Activated CD8-positive, alpha-beta memory T cell treated with anti-CD3 and anti-CD28 coated beads for 1 hour (primary cell): ENCODE results near the gene TRAIP.
"Not testable (repeated sequence)": the region's sequence is repeated elsewhere in the genome, so short reads cannot be mapped to it uniquely, and the experiment has no call there.

Experiments used
- DNase-seq, 2 donors: peaks; one replicate each; pipeline ENCODE4 v3.0.0-alpha.2; 2020; ENCODE audit warnings: low read depth in 1 of 2; ENCODE audit errors: extremely low read depth in 1 of 2

TRAIP gene

GRCh38 chr3:49831341-49831740 is 25.0 kb downstream of the TRAIP start:
- DNase-seq = no peak

- DNase-seq = no peak
Observed at GRCh38 chr3:49826016-49826415, 30.3 kb downstream of the TRAIP start.

GRCh38 chr3:49823131-49823530 is 33.2 kb downstream of the TRAIP start:
- DNase-seq = not testable (repeated sequence)

- DNase-seq = no peak
Observed at GRCh38 chr3:49813497-49814174, 42.7 kb downstream of the TRAIP start, which contains the start of gene UBA7. TSS of gene UBA7 (minus strand) at chr3:49813953. CDS start at chr3:49813787, 166 bp downstream.

DNA sequence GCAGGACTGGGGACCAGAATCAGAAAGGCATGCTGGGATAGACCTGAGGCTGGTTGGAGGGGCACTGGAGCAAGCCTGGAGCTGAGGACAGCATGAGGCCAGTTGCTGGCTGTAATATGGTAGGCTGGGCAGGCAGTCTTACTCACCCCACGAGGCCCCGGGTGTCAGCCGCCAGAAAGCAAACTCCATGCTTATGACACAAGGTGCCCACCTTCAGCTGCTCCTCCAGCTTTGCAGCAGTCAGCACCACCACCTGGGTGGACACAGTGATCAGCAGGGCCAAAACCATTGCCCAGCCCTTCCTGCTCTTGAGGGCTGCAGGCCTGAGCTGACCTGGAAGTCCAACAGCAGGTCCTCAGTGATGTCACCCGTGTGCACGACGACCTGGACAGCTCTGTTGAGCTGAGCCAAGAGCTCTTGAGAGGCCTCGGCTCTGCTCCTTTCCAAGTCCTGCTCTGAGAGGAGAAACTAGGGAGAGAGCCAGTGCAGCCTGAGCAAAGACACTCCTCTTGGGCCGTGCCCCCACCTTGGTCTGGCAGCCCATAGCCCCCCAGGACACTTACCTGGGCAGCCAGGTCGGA is 43.4 kb downstream of the TRAIP start:
- no peak for DNase-seq

- no peak for DNase-seq
Observed at GRCh38 chr3:49807431-49808114, 48.8 kb downstream of the TRAIP start.

DNA sequence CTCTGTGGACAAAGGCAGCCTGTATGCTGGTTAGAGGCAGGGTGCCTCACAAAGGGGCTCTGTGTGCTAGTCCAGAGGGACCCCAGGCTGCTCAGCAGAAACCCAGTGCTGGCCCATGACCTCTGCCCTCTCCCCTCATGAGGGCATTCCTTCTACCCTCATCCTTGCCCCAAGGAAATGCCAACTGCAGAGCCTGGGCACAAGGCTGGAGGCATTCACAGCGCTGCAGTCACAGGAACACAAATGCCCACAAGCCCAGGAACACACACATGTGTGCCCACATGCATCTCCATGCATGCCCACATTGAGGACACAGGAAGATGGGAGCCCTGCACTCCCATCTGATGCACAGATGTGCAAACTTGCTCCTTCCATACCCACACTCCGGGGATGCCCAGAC is 49.5 kb downstream of the TRAIP start:
- no peak for DNase-seq

DNA sequence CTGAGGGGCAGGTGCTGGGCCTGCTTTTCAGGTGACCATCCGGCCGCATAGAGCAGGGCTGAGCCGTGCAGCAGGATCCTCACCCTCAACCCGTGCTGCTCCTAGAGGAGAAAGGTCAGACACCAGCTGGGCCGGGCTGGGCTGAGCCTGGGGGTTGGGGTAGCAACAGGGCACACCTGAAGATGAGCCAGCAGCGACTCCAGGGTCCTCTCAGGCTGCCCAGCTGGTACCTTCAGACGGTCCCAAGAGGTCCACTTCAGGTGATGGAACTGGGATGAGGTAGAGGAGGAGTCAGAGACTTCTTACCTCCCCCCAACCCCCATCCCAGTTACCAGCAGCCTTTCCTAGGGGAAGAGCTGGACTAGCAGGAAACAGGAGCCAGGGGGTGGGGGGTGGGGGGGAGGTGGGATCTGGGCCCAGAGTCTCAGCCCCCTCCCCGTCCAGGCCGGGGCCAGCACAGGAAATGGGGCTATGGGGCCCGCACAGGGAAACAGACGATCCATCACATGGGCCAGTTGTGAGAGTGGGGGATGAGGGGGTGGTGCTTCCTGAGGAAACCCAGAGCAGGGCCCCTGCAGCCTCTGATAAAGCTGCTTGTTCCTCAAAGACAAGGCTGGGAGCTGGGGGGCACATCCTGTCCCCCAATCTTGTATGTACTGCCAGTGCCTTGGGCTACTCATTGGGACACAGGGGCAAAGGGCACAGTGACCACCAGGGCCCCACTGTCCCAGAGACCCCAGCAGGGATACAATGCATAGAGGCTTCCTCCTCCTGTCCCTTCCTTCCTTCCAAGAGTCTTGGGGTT is 50.3 kb downstream of the TRAIP start:
- no peak for DNase-seq

- DNase-seq = no peak
Observed at GRCh38 chr3:49805367-49805782, 51.0 kb downstream of the TRAIP start.

- no peak for DNase-seq
Observed at GRCh38 chr3:49804141-49805041, 52.0 kb downstream of the TRAIP start.

- no peak for DNase-seq
Observed at GRCh38 chr3:49803465-49804140, 52.8 kb downstream of the TRAIP start.

- DNase-seq = peak; percentile 66 to 82
Observed at GRCh38 chr3:49802719-49803464, 53.5 kb downstream of the TRAIP start, which contains the start of gene INKA1. TSS of gene INKA1 (plus strand) at chr3:49803261. CDS start at chr3:49803393, 132 bp downstream.

GRCh38 chr3:49801160-49801559 is 55.2 kb downstream of the TRAIP start:
- no peak for DNase-seq

GRCh38 chr3:49799761-49800160 is 56.6 kb downstream of the TRAIP start, which contains the start of gene CDHR4:
TSS of gene CDHR4 (minus strand) at chr3:49799873. CDS start at chr3:49799812, 61 bp downstream.
- no peak for DNase-seq

DNA sequence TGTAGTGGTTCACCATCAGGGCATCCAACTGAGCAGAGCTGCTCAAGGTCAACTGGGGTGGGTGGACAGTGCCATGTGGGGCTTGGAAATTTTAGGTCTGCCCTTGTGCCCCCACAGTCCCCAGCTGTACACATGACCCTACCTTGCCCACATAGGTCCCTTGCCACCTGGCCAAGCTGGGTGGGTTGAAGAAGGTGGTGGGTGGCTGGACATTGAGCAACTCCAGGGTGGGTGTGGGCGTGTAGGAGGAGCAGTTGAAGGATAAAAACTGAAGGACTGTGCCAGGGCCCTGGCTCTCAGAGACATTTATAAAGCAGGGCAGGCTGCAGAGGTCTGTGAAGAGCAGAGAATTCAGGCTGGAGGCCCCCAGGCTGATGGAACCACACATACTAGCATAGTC is 57.3 kb downstream of the TRAIP start:
- no peak for DNase-seq

- DNase-seq = no peak
Observed at GRCh38 chr3:49794926-49795905, 61.1 kb downstream of the TRAIP start.

DNA sequence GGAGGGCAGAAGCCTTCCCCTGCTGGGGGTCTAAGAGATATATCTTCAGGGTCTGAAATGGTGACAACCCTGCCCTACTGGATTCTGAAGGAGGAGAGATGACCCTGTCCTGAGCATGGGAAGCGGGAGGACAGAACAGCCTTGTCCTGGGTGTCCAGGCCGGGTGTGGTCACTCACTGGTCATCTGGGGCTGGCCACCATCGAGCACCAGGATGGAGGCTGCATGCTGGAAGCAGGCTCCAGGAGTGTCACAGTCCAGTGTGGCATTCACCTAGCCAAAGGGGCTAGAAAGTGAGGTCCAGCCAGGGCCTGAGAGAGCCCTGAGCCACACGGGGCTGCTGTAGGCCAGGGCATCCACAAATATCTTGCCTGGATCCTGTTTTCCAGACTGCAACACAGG is 61.9 kb downstream of the TRAIP start:
- DNase-seq = no peak
